Keratinocyte (primary cell): ENCODE data around the gene MUC15. TPM values are rescaled to one million over a fixed set of nuclear protein-coding genes. Genes with fewer than 3 reads are reported as not detected.

Experiments used
- DNase-seq: peaks from one replicate; pipeline ENCODE4 v3.0.0-alpha.2; 2011; ENCODE audit warnings: low read depth, missing footprints, low spot score
- FAIRE-seq: peaks from 2 replicates; lab custom pipeline; 2011; peaks lifted over from hg19 to GRCh38; lab: Jason Lieb, UNC
- H2AFZ ChIP-seq: 2 replicates; pipeline ENCODE4 v1.6.0; 2012; ENCODE audit warnings: low read length, control low read depth, inconsistent platforms; ENCODE audit not compliant: control insufficient read depth
- H3K27ac ChIP-seq: 2 replicates; pipeline ENCODE4 v1.5.1; 2011; ENCODE audit warnings: low read length; ENCODE audit not compliant: control insufficient read depth, insufficient read depth
- H3K27me3 ChIP-seq: 3 replicates; pipeline ENCODE4 v1.6.0; 2011; ENCODE audit warnings: low read length; ENCODE audit not compliant: control insufficient read depth, insufficient read depth; ENCODE audit errors: extremely low read depth
- H3K36me3 ChIP-seq, 2 experiments: 2 replicates in 1 of 2; 3 replicates in 1 of 2; pipeline ENCODE4 v1.5.1; 2011; ENCODE audit warnings: low read length in 2 of 2, mild to moderate bottlenecking in 1 of 2; ENCODE audit not compliant: control insufficient read depth in 2 of 2, insufficient read depth in 2 of 2; ENCODE audit errors: extremely low read depth in 1 of 2
- H3K4me1 ChIP-seq: 3 replicates; pipeline ENCODE4 v1.5.1; 2011; ENCODE audit warnings: low read length; ENCODE audit not compliant: control insufficient read depth, insufficient read depth; ENCODE audit errors: extremely low read depth
- H3K4me2 ChIP-seq: 3 replicates; pipeline ENCODE4 v1.6.0; 2011; ENCODE audit warnings: low read depth, low read length; ENCODE audit not compliant: control insufficient read depth, insufficient read depth; ENCODE audit errors: extremely low read depth
- H3K4me3 ChIP-seq, 3 experiments: fragments of 200-600 bp in 1 of 3; sonication (generic) in 1 of 3; 2 replicates in 2 of 3; 3 replicates in 1 of 3; pipeline ENCODE4 v1.5.1; 2011 to 2016; ENCODE audit warnings: low read length in 3 of 3, mild to moderate bottlenecking in 3 of 3, control low read depth in 2 of 3, inconsistent platforms in 1 of 3, low read depth in 1 of 3, mixed read lengths in 1 of 3, mixed run types in 1 of 3, moderate library complexity in 1 of 3; ENCODE audit not compliant: control insufficient read depth in 2 of 3, insufficient read depth in 2 of 3; ENCODE audit errors: extremely low read depth in 1 of 3
- H3K79me2 ChIP-seq: 2 replicates; pipeline ENCODE4 v1.6.0; 2012; ENCODE audit warnings: low read length; ENCODE audit not compliant: control insufficient read depth, insufficient read depth
- H3K9ac ChIP-seq: 3 replicates; pipeline ENCODE4 v1.6.0; 2011; ENCODE audit warnings: low read length; ENCODE audit not compliant: control insufficient read depth, insufficient read depth; ENCODE audit errors: extremely low read depth
- H3K9me1 ChIP-seq: 3 replicates; pipeline ENCODE4 v1.6.0; 2011; ENCODE audit warnings: low read length; ENCODE audit not compliant: control insufficient read depth, insufficient read depth; ENCODE audit errors: extremely low read depth
- H3K9me3 ChIP-seq: 2 replicates; pipeline ENCODE4 v1.5.1; 2012; ENCODE audit warnings: low read depth, low read length; ENCODE audit not compliant: control insufficient read depth
- H4K20me1 ChIP-seq: 3 replicates; pipeline ENCODE4 v1.6.0; 2011; ENCODE audit warnings: low read length; ENCODE audit not compliant: control insufficient read depth, insufficient read depth; ENCODE audit errors: extremely low read depth
- EZH2 ChIP-seq: IDR thresholded peaks from one replicate; pipeline ENCODE4 v1.6.1; 2012; ENCODE audit warnings: inconsistent platforms, mild to moderate bottlenecking, low read length, moderate library complexity
- dilution Hi-C: fragments of 300-500 bp; cut with MboI; formaldehyde crosslinking; loops from one replicate; pipeline ENCODE4 v1.7.0; 2020; ENCODE audit warnings: low sequenced_read_pairs; ENCODE audit not compliant: extremely low pct_ligation_motif_present
- polyA plus RNA-seq, 5 experiments: library from polyadenylated mRNA; depleted of rRNA in 3 of 5; stranded (reverse) in 3 of 5; stranded (forward) in 1 of 5; unstranded in 1 of 5; fragments of >200 nt; gene quantifications; 1 replicate in 1 of 5; 2 replicates in 3 of 5; 3 replicates in 1 of 5; pipeline versions ENCODE4 v1.2.1 to v1.2.3, GENCODE V29; 2011 to 2012; ENCODE audit warnings: missing spikeins in 2 of 5, low read depth in 1 of 5, low replicate concordance in 1 of 5
- TF ChIP-seq, protein P1 (sequence below), 3 experiments: IDR thresholded peaks in 1 of 3; conservative IDR thresholded peaks in 1 of 3; optimal IDR thresholded peaks in 1 of 3; 2 replicates in 2 of 3; 3 replicates in 1 of 3; pipeline versions ENCODE3 to v1.5.1; 2011; ENCODE audit warnings: low read length in 3 of 3, mild to moderate bottlenecking in 3 of 3, moderate library complexity in 2 of 3, control low read depth in 1 of 3, inconsistent platforms in 1 of 3; ENCODE audit not compliant: insufficient read depth in 2 of 3; ENCODE audit errors: extremely low read depth in 1 of 3

The MUC15 gene
- polyA plus RNA-seq, 1 donor (not counting 4 experiments of a cell fraction or from before 2014, with no cell fraction given) = 1.5 TPM

DNA sequence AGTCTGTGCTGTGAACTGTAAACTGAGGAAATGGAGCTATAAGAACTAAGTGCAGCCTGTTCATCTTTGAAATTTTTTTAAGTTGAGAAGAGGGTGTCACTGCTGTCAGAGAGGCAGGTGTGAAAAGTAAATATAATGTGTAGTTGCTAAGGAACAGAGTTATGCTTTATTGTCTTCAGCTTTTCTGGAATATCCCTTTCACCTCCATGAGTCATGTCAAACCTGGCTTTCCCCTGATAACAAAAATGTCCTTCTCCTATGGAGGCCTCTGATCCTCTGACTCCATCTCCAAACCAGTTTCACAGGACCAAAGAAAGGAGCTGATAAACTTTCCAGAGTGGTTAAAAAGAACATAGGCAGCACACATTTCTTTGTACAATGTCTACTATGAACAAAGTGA, 12.8 kb upstream of the MUC15 start:
- dilution Hi-C loops = no loop called here
- DNase-seq = no peak

DNA sequence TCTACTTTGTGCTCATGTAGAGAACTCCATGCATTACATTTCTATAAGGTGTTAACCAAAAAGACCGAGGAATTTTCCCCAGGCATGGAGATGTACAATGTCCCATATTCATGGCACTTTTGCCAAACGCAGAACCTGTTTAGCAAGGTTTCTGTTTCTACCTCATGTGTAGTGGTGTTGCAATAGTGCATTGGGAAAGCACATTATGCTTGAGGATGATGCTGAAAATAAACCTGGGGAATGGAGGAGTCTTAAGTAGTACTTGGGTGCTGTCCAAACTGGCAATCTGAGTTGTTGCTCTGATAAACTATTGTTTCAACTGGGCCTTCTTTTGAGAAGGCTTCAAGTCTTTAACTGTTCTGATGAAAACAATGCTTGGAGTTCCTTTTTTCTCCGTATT, 11.5 kb upstream of the MUC15 start:
- H3K4me3 ChIP-seq = peak overlapping the region in 2 of 3 experiments; percentile 18 to 42
- peaks cover 33% of the 10 kb centered on the region for H3K4me1 ChIP-seq
- no peaks in the 10 kb centered on the region for H3K79me2 ChIP-seq
- no peak overlapping the region for H2AFZ ChIP-seq
- no peaks in the 10 kb centered on the region for H3K36me3 ChIP-seq
- no peak overlapping the region for H3K9ac ChIP-seq
- no peaks in the 10 kb centered on the region for H3K27me3 ChIP-seq
- H4K20me1 ChIP-seq = no peaks in the 10 kb centered on the region
- dilution Hi-C loops = no loop called here
- H3K4me2 ChIP-seq = peak overlapping the region; percentile 73
- FAIRE-seq = peak; percentile 98
- no peaks in the 10 kb centered on the region for H3K9me1 ChIP-seq
- H3K9me3 ChIP-seq = no peaks in the 10 kb centered on the region
- peak; percentile 62 for DNase-seq
- peak overlapping the region; percentile 54 for H3K27ac ChIP-seq
- TF ChIP-seq EZH2 = no peak
- TF ChIP-seq, protein P1, sequence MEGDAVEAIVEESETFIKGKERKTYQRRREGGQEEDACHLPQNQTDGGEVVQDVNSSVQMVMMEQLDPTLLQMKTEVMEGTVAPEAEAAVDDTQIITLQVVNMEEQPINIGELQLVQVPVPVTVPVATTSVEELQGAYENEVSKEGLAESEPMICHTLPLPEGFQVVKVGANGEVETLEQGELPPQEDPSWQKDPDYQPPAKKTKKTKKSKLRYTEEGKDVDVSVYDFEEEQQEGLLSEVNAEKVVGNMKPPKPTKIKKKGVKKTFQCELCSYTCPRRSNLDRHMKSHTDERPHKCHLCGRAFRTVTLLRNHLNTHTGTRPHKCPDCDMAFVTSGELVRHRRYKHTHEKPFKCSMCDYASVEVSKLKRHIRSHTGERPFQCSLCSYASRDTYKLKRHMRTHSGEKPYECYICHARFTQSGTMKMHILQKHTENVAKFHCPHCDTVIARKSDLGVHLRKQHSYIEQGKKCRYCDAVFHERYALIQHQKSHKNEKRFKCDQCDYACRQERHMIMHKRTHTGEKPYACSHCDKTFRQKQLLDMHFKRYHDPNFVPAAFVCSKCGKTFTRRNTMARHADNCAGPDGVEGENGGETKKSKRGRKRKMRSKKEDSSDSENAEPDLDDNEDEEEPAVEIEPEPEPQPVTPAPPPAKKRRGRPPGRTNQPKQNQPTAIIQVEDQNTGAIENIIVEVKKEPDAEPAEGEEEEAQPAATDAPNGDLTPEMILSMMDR (optimal IDR thresholded peaks at IDR 0.05 in 1 of 3, IDR thresholded peaks at IDR 0.05 in 1 of 3, conservative IDR thresholded peaks at IDR 0.05 in 1 of 3; ENCODE audit: extremely low read depth in 1 of 3, insufficient read depth in 2 of 3, low read length in 3 of 3) = no peak

More for the DNA sequence above, 12.8 kb upstream of the MUC15 start:
- TF ChIP-seq, protein P1 (optimal IDR thresholded peaks at IDR 0.05 in 1 of 3, IDR thresholded peaks at IDR 0.05 in 1 of 3, conservative IDR thresholded peaks at IDR 0.05 in 1 of 3; ENCODE audit: extremely low read depth in 1 of 3, insufficient read depth in 2 of 3, low read length in 3 of 3) = no peak
- no peak for TF ChIP-seq EZH2
- H2AFZ ChIP-seq = no peak overlapping the region
- no peak for FAIRE-seq
- no peaks in the 10 kb centered on the region for H3K9me1 ChIP-seq
- no peak overlapping the region for H3K4me2 ChIP-seq
- H3K9me3 ChIP-seq = no peaks in the 10 kb centered on the region
- no peaks in the 10 kb centered on the region for H3K79me2 ChIP-seq
- H3K9ac ChIP-seq = no peak overlapping the region
- H3K4me1 ChIP-seq = peaks cover 20% of the 10 kb centered on the region
- H4K20me1 ChIP-seq = no peaks in the 10 kb centered on the region
- H3K27ac ChIP-seq = no peak overlapping the region
- no peak overlapping the region for H3K4me3 ChIP-seq
- H3K27me3 ChIP-seq = no peaks in the 10 kb centered on the region
- no peaks in the 10 kb centered on the region for H3K36me3 ChIP-seq
